Neural progenitor cell (in vitro differentiated cells): ENCODE results near the gene VASH2. TPM values are rescaled to one million over a fixed set of nuclear protein-coding genes. Genes with fewer than 3 reads are reported as not detected.

Experiments
- DNase-seq: peaks from one replicate; pipeline ENCODE4 v3.0.0-alpha.2; 2016; ENCODE audit warnings: low spot score
- H2AFZ ChIP-seq: fragments of 200-600 bp; sonication (generic); replicated peaks from 2 replicates; pipeline ENCODE4 v1.6.1; 2016; ENCODE audit warnings: antibody characterized with exemption
- H3F3A ChIP-seq: fragments of 200-600 bp; sonication (generic); 2 replicates; pipeline ENCODE4 v1.6.1; 2016; ENCODE audit warnings: antibody characterized with exemption, low read depth
- H3K27ac ChIP-seq: fragments of 200-600 bp; sonication (generic); 2 replicates; pipeline ENCODE4 v1.5.1; 2016; ENCODE audit warnings: mild to moderate bottlenecking
- H3K27me3 ChIP-seq: fragments of 200-600 bp; sonication (generic); 2 replicates; pipeline ENCODE4 v1.6.1; 2016; ENCODE audit warnings: mild to moderate bottlenecking, moderate library complexity
- H3K36me3 ChIP-seq: fragments of 200-600 bp; sonication (generic); 2 replicates; pipeline ENCODE4 v1.5.1; 2016
- H3K4me1 ChIP-seq: fragments of 200-600 bp; sonication (generic); 2 replicates; pipeline ENCODE4 v1.6.1; 2016; ENCODE audit warnings: mixed run types
- H3K4me2 ChIP-seq: fragments of 200-600 bp; sonication (generic); 2 replicates; pipeline ENCODE4 v1.6.1; 2016
- H3K4me3 ChIP-seq: fragments of 200-600 bp; sonication (generic); 2 replicates; pipeline ENCODE4 v1.5.1; 2016
- H3K79me2 ChIP-seq: fragments of 200-600 bp; sonication (generic); 2 replicates; pipeline ENCODE4 v1.6.1; 2016; ENCODE audit warnings: low read depth
- H3K9ac ChIP-seq: fragments of 200-600 bp; sonication (generic); 2 replicates; pipeline ENCODE4 v1.6.1; 2016
- H3K9me3 ChIP-seq: fragments of 200-600 bp; sonication (generic); 2 replicates; pipeline ENCODE4 v1.5.1; 2016; ENCODE audit warnings: low read depth
- H4K20me1 ChIP-seq: fragments of 200-600 bp; sonication (generic); 2 replicates; pipeline ENCODE4 v1.6.1; 2016; ENCODE audit warnings: low read depth
- H3K27ac Mint-ChIP-seq: 3 replicates; pipeline ENCODE4 v1.8.0; 2021; ENCODE audit warnings: mixed read lengths
- H3K27me3 Mint-ChIP-seq: 2 replicates; pipeline ENCODE4 v1.8.0; 2022; ENCODE audit warnings: low read depth, mild to moderate bottlenecking, inconsistent platforms, moderate library complexity, mixed read lengths; ENCODE audit not compliant: insufficient read depth
- H3K36me3 Mint-ChIP-seq: 3 replicates; pipeline ENCODE4 v1.8.0; 2021; ENCODE audit warnings: mixed read lengths
- H3K4me1 Mint-ChIP-seq: 3 replicates; pipeline ENCODE4 v1.8.0; 2021; ENCODE audit warnings: mixed read lengths
- H3K4me3 Mint-ChIP-seq: 3 replicates; pipeline ENCODE4 v1.8.0; 2021; ENCODE audit warnings: mild to moderate bottlenecking, moderate library complexity, mixed read lengths
- H3K9me3 Mint-ChIP-seq: 3 replicates; pipeline ENCODE4 v1.8.0; 2020; ENCODE audit warnings: mixed read lengths
- EZH2 ChIP-seq: fragments of 200-600 bp; sonication (generic); IDR thresholded peaks from 2 replicates; pipeline ENCODE4 v1.6.1; 2017; ENCODE audit warnings: antibody characterized with exemption, mild to moderate bottlenecking, moderate library complexity
- EZH2phosphoT487 ChIP-seq: fragments of 200-600 bp; sonication (generic); IDR thresholded peaks from 2 replicates; pipeline ENCODE4 v1.6.1; 2017; ENCODE audit warnings: antibody characterized with exemption
- total RNA-seq: library from RNA; depleted of rRNA; stranded (reverse); fragments of >200 nt; gene quantifications from 2 replicates; pipeline ENCODE4 v1.2.3, GENCODE V29; 2015; ENCODE audit warnings: low replicate concordance
- TF ChIP-seq, protein P1 (sequence below): fragments of 200-600 bp; sonication (generic); IDR thresholded peaks from 2 replicates; pipeline ENCODE4 v1.5.1; 2017; ENCODE audit warnings: antibody characterized with exemption, mild to moderate bottlenecking

VASH2 gene
- 5.2 and 10.7 TPM in 2 replicates for total RNA-seq

- TF ChIP-seq EZH2 (no peak), EZH2phosphoT487 (no peak)
- TF ChIP-seq, protein P1, sequence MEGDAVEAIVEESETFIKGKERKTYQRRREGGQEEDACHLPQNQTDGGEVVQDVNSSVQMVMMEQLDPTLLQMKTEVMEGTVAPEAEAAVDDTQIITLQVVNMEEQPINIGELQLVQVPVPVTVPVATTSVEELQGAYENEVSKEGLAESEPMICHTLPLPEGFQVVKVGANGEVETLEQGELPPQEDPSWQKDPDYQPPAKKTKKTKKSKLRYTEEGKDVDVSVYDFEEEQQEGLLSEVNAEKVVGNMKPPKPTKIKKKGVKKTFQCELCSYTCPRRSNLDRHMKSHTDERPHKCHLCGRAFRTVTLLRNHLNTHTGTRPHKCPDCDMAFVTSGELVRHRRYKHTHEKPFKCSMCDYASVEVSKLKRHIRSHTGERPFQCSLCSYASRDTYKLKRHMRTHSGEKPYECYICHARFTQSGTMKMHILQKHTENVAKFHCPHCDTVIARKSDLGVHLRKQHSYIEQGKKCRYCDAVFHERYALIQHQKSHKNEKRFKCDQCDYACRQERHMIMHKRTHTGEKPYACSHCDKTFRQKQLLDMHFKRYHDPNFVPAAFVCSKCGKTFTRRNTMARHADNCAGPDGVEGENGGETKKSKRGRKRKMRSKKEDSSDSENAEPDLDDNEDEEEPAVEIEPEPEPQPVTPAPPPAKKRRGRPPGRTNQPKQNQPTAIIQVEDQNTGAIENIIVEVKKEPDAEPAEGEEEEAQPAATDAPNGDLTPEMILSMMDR: no peak
- peak within 1 kb of the TSS; percentile 100 for H3K4me2 ChIP-seq
- H3K27me3 Mint-ChIP-seq: peaks cover 4% of the 10 kb centered on the region
- H3K36me3 Mint-ChIP-seq: peaks cover 9% of the 10 kb centered on the region
- peaks cover 12% of the 10 kb centered on the region for H3K4me1 ChIP-seq
- no peaks in the 10 kb centered on the region for H3K36me3 ChIP-seq
- peaks cover 2% of the 10 kb centered on the region for H3K9me3 Mint-ChIP-seq
- peak within 1 kb of the TSS; percentile 92 for H3K4me3 ChIP-seq
- peak within 1 kb of the TSS; percentile 90 for H2AFZ ChIP-seq
- peaks cover 37% of the 10 kb centered on the region for H3K27me3 ChIP-seq
- DNase-seq: peak; percentile 96
- H3K27ac Mint-ChIP-seq: peak within 1 kb of the TSS; percentile 87
- peaks cover 4% of the 10 kb centered on the region for H4K20me1 ChIP-seq
- H3K9me3 ChIP-seq: no peaks in the 10 kb centered on the region
- peaks cover 14% of the 10 kb centered on the region for H3K4me1 Mint-ChIP-seq
- H3K4me3 Mint-ChIP-seq: peak within 1 kb of the TSS; percentile 92
- H3F3A ChIP-seq: peaks cover 22% of the 10 kb centered on the region
- H3K27ac ChIP-seq: no peak within 1 kb of the TSS
- peak within 1 kb of the TSS; percentile 39 for H3K9ac ChIP-seq
- peaks cover 4% of the 10 kb centered on the region for H3K79me2 ChIP-seq
Measured at GRCh38 chr1:212950243-212951125, at the start of gene VASH2. Gene VASH2, plus strand, starts transcription at chr1:212950541. Its CDS starts 1,002 bp downstream, at chr1:212951543.

DNA sequence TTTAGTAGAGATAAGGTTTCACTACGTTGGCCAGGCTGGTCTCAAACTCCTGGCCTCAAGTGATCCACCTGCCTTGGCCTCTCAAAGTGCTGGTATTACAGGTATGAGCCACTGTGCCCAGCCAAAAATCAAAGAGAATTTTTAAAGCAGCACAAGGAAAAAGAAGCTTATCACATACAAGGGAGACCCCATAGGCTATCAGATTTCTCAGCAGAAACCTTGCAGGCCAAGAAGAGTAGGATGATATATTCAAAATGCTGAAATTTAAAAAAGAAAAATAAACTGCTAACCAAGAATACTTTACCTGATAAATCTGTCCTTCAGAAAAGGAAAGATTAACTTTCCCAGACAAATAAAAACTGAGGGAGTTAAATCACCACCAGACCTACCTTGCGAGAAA, 49.1 kb upstream of the VASH2 start:
- Histone ChIP-seq H3K4me2 (no peak overlapping the region), H3F3A (peaks cover 14% of the 10 kb centered on the region), H3K27ac (no peak overlapping the region), H3K36me3 (peaks cover 36% of the 10 kb centered on the region), H3K4me1 (no peaks in the 10 kb centered on the region), H3K9me3 (peaks cover 15% of the 10 kb centered on the region), H2AFZ (no peak overlapping the region), H3K9ac (no peak overlapping the region), H4K20me1 (no peaks in the 10 kb centered on the region), H3K4me3 (no peak overlapping the region), H3K79me2 (peaks cover 7% of the 10 kb centered on the region), H3K27me3 (no peaks in the 10 kb centered on the region)
- Mint-ChIP-seq H3K36me3 (peaks cover 31% of the 10 kb centered on the region), H3K27me3 (no peaks in the 10 kb centered on the region), H3K4me3 (no peak overlapping the region), H3K4me1 (no peaks in the 10 kb centered on the region), H3K9me3 (peaks cover 31% of the 10 kb centered on the region), H3K27ac (no peak overlapping the region)
- TF ChIP-seq EZH2phosphoT487 (no peak), EZH2 (no peak)
- TF ChIP-seq, protein P1: no peak
- no peak for DNase-seq

DNA sequence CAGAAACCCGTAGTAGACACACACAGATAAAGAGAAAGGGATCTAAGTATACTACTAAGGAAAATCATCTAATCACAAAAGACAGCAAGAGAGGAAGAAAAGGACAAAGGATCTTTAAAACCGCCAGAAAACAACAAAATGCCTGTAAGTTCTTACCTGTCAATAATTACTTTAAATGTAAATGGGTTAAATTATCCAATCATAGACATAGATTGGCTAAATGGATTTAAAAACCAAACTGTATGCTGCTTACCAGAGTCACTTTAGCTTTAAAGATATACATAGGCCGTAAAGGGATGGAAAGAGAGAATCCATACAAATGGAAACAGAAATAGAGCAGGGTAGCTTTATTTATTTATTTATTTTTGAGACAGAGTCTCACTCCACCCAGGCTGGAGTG, 48.3 kb upstream of the VASH2 start:
- no peaks in the 10 kb centered on the region for H3K4me1 Mint-ChIP-seq
- H4K20me1 ChIP-seq: no peaks in the 10 kb centered on the region
- H3K36me3 ChIP-seq: peaks cover 35% of the 10 kb centered on the region
- no peak overlapping the region for H3K27ac ChIP-seq
- no peak for DNase-seq
- no peak overlapping the region for H2AFZ ChIP-seq
- H3K27ac Mint-ChIP-seq: no peak overlapping the region
- H3K4me3 ChIP-seq: no peak overlapping the region
- H3K79me2 ChIP-seq: peaks cover 7% of the 10 kb centered on the region
- H3K9me3 ChIP-seq: peaks cover 15% of the 10 kb centered on the region
- H3K9ac ChIP-seq: no peak overlapping the region
- no peak overlapping the region for H3K4me3 Mint-ChIP-seq
- H3K27me3 ChIP-seq: peaks cover under 1% of the 10 kb centered on the region
- H3K9me3 Mint-ChIP-seq: peaks cover 31% of the 10 kb centered on the region
- no peaks in the 10 kb centered on the region for H3K27me3 Mint-ChIP-seq
- H3K4me2 ChIP-seq: no peak overlapping the region
- H3K36me3 Mint-ChIP-seq: peaks cover 29% of the 10 kb centered on the region
- TF ChIP-seq EZH2phosphoT487 (no peak), EZH2 (no peak)
- TF ChIP-seq, protein P1: no peak
- peaks cover 22% of the 10 kb centered on the region for H3F3A ChIP-seq
- peaks cover 8% of the 10 kb centered on the region for H3K4me1 ChIP-seq
